MM.1S (cell line): ENCODE data around the gene CCDC88C.
A peak's percentile ranks its signal among the peaks of the same experiment; 100 is the strongest.

Source experiments
- DNase-seq: peaks from one replicate; pipeline ENCODE4 v3.0.0-alpha.2; 2015
- H2AFZ ChIP-seq: fragments of 300-600 bp; sonication (generic); 2 replicates; pipeline ENCODE4 v1.6.0; 2016; ENCODE audit warnings: antibody characterized with exemption, low read length
- H3F3A ChIP-seq: fragments of 300-600 bp; sonication (generic); 2 replicates; pipeline ENCODE4 v1.6.1; 2016; ENCODE audit warnings: mild to moderate bottlenecking, antibody characterized with exemption, low read length, moderate library complexity, mixed read lengths; ENCODE audit not compliant: insufficient read depth
- H3K27ac ChIP-seq: fragments of 300-600 bp; sonication (generic); 2 replicates; pipeline ENCODE4 v1.5.1; 2016; ENCODE audit warnings: mild to moderate bottlenecking, low read length
- H3K27me3 ChIP-seq: fragments of 300-600 bp; sonication (generic); replicated peaks from 2 replicates; pipeline ENCODE4 v1.6.0; 2016; ENCODE audit warnings: low read length; ENCODE audit not compliant: insufficient read depth
- H3K36me3 ChIP-seq: fragments of 300-600 bp; sonication (generic); replicated peaks from 2 replicates; pipeline ENCODE4 v1.6.1; 2016; ENCODE audit warnings: mild to moderate bottlenecking, low read length, mixed read lengths; ENCODE audit not compliant: insufficient read depth
- H3K4me1 ChIP-seq: fragments of 300-600 bp; sonication (generic); 2 replicates; pipeline ENCODE4 v1.6.1; 2016; ENCODE audit warnings: low read length, mixed read lengths
- H3K4me2 ChIP-seq: fragments of 300-600 bp; sonication (generic); 2 replicates; pipeline ENCODE4 v1.6.0; 2016; ENCODE audit warnings: low read depth, low read length
- H3K4me3 ChIP-seq: fragments of 300-600 bp; sonication (generic); 2 replicates; pipeline ENCODE4 v1.5.1; 2016; ENCODE audit warnings: low read length, mixed read lengths
- H3K79me2 ChIP-seq: fragments of 300-600 bp; sonication (generic); 2 replicates; pipeline ENCODE4 v1.6.1; 2016; ENCODE audit warnings: mixed run types, low read length, mixed read lengths
- H3K9ac ChIP-seq: fragments of 300-600 bp; sonication (generic); 2 replicates; pipeline ENCODE4 v1.6.1; 2016; ENCODE audit warnings: low read length, mixed read lengths
- H3K9me2 ChIP-seq: fragments of 300-600 bp; sonication (generic); replicated peaks from 2 replicates; pipeline ENCODE4 v1.6.1; 2016; ENCODE audit warnings: mild to moderate bottlenecking, low read length, mixed read lengths; ENCODE audit not compliant: insufficient read depth
- H3K9me3 ChIP-seq: fragments of 300-600 bp; sonication (generic); replicated peaks from 2 replicates; pipeline ENCODE4 v1.6.1; 2016; ENCODE audit warnings: mild to moderate bottlenecking, low read length, mixed read lengths; ENCODE audit not compliant: insufficient read depth
- H4K20me1 ChIP-seq: fragments of 300-600 bp; sonication (generic); 2 replicates; pipeline ENCODE4 v1.6.1; 2016; ENCODE audit warnings: mild to moderate bottlenecking, low read length, moderate library complexity, mixed read lengths; ENCODE audit not compliant: insufficient read depth
- CTCF ChIP-seq: fragments of 300-600 bp; sonication (generic); IDR thresholded peaks from 2 replicates; pipeline ENCODE4 v1.5.1; 2016; ENCODE audit warnings: antibody characterized with exemption, low read length, mixed read lengths
- EZH2 ChIP-seq: fragments of 300-600 bp; sonication (generic); optimal IDR thresholded peaks from 2 replicates; pipeline ENCODE3; 2017; ENCODE audit warnings: low read depth, mild to moderate bottlenecking, antibody characterized with exemption, low read length, mixed read lengths
- EZH2phosphoT487 ChIP-seq: fragments of 300-600 bp; sonication (generic); IDR thresholded peaks from 2 replicates; pipeline ENCODE4 v1.6.1; 2018; ENCODE audit warnings: antibody characterized with exemption, low read length

The CCDC88C gene

GRCh38 chr14:91380123-91380522 lies 37.5 kb downstream of the CCDC88C start:
- no peak for DNase-seq
- H3K9me2 ChIP-seq, result no peaks in the 10 kb centered on the region
- peaks cover 91% of the 10 kb centered on the region for H3K4me1 ChIP-seq
- TF ChIP-seq EZH2phosphoT487 (no peak), CTCF (no peak), EZH2 (no peak)
- no peaks in the 10 kb centered on the region; the same call in 1 of the 2 replicates for H4K20me1 ChIP-seq
- H3K27ac ChIP-seq, result peak overlapping the region; percentile 100
- peaks cover 61% of the 10 kb centered on the region for H3F3A ChIP-seq
- H3K4me2 ChIP-seq, result peak overlapping the region; percentile 92
- no peaks in the 10 kb centered on the region for H3K36me3 ChIP-seq
- no peak overlapping the region for H3K4me3 ChIP-seq
- H2AFZ ChIP-seq, result no peak overlapping the region
- no peaks in the 10 kb centered on the region for H3K9me3 ChIP-seq
- peak overlapping the region; percentile 98; the same call in 1 of the 2 replicates for H3K9ac ChIP-seq
- H3K79me2 ChIP-seq, result peaks cover 99% of the 10 kb centered on the region
- H3K27me3 ChIP-seq, result no peaks in the 10 kb centered on the region

- Histone ChIP-seq H3K4me3 (no peak overlapping the region), H3K27me3 (no peaks in the 10 kb centered on the region), H3F3A (peaks cover 64% of the 10 kb centered on the region), H3K4me1 (peaks cover 91% of the 10 kb centered on the region), H3K9me3 (no peaks in the 10 kb centered on the region), H3K27ac (peak overlapping the region; percentile 100), H3K9ac (peak overlapping the region; percentile 98), H3K79me2 (peaks cover 99% of the 10 kb centered on the region), H3K36me3 (no peaks in the 10 kb centered on the region), H2AFZ (no peak overlapping the region), H3K9me2 (no peaks in the 10 kb centered on the region), H4K20me1 (no peaks in the 10 kb centered on the region), H3K4me2 (peak overlapping the region; percentile 92)
- no peak for DNase-seq
- no peak for TF ChIP-seq EZH2
- no peak for TF ChIP-seq EZH2phosphoT487
- TF ChIP-seq CTCF, result no peak
These were observed 38.1 kb downstream of the CCDC88C start for GRCh38 chr14:91379579-91379932.

GRCh38 chr14:91378930-91379578 lies 38.6 kb downstream of the CCDC88C start:
- H3K36me3 ChIP-seq, result no peaks in the 10 kb centered on the region
- H3K79me2 ChIP-seq, result peaks cover 99% of the 10 kb centered on the region
- H3K4me2 ChIP-seq, result peak overlapping the region; percentile 92
- H3K9me3 ChIP-seq, result no peaks in the 10 kb centered on the region
- H3K4me1 ChIP-seq, result peaks cover 94% of the 10 kb centered on the region
- peak overlapping the region; percentile 98 for H3K9ac ChIP-seq
- peak overlapping the region; percentile 100 for H3K27ac ChIP-seq
- TF ChIP-seq CTCF (no peak), EZH2phosphoT487 (no peak), EZH2 (no peak)
- H2AFZ ChIP-seq, result no peak overlapping the region
- no peaks in the 10 kb centered on the region for H3K27me3 ChIP-seq
- no peak overlapping the region for H3K4me3 ChIP-seq
- no peaks in the 10 kb centered on the region for H4K20me1 ChIP-seq
- peaks cover 69% of the 10 kb centered on the region for H3F3A ChIP-seq
- DNase-seq, result no peak
- no peaks in the 10 kb centered on the region for H3K9me2 ChIP-seq
